Activated naive CD4-positive, alpha-beta T cell treated with anti-CD3 and anti-CD28 coated beads, Interleukin-2, amount 50 U/mL, for 16 hours (primary cell): ENCODE data around the gene RUFY1.

Experiments used
- DNase-seq: peaks from one replicate; pipeline ENCODE4 v3.0.0-alpha.2; 2020

Gene RUFY1

DNA sequence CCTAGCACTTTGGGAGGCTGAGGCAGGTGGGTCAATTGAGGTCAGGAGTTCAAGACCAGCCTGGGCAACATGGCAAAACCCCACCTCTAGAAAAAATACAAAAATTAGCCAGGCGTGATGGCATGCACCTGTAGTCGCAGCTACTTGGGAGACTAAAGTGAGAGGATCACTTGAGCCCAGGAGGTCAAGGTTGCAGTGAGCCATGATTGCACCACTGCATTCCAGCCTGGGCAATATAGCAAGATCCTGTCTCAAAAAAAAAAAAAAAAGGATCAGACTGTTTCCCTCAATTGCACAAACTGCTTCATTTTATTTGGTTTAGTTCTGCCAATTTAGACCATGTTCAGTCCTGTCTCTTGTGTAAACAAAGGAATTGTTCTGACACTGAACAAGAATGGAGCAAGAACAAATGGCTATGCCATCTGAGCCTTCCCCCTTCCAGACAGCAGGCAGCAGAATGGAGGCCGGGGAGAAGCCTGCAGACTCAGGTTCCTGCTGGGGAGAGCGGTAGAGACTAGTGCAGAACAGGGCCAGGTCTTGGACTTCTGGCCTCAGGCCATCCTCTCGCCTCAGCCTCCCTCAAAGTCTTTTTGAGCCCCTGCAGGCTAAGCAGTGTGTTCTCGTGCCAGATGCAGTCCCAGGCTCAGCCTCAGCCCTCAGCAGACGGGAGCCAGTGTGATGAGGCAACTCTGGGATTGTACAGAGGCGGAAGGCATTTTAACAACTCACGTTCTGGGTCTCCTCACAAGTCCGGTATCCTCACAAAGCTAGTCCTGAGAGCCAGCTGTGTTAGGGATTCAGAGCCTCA, 54.9 kb downstream of the RUFY1 start:
- no peak for DNase-seq

DNA sequence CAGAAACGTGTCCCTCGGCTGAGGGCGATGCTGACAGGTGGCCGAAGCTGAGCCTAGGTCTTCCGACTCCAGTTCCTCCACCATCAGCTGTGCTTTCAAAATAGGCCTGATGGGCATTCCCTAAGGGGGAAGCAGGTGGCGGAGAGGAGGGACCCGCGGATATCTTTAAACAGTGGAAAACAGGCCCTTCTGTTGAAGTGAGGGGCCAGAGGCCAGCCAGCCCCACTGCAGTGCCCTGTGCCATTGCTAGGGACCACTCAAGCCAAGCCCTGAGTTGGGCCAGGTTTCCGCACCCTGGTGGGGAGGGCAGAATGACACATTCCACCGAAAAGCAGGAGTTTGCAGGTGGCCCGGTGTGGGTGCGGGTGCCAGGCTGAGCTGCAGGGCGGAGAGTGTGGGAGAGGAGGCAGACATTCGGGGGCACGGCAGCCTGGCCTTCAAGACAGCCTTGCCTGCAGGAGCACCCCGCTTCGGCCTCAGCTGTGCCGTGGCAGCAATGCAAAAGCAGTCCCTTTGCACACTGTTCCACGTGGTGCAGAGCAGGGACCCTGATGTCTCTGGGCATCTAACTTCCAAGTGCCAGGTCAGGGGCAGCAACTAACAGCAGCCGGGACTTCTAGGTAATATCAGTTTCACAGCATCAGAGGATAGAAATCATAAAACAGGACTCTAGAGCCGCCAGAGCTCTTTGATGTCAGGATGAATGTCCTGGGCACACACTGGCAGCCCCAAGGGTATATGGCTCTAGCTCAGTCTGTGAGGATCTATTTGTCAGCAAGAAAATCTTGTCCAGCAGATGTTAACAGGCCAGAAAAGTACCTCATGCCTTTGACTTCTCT, 55.9 kb downstream of the RUFY1 start:
- DNase-seq: no peak

DNA sequence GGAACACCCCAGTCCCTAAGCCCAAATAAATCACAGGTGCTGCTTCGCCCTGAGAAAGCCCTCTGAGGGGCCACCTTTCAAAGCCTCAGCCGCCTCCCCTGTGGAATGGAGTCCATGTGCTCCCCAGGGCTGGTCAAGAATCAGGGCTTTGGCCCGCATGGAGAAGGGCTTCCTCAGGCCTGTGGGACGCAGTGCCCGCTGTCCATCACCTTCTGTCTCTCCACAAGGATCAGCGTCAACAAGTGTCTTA, 56.5 kb downstream of the RUFY1 start:
- DNase-seq: no peak

DNA sequence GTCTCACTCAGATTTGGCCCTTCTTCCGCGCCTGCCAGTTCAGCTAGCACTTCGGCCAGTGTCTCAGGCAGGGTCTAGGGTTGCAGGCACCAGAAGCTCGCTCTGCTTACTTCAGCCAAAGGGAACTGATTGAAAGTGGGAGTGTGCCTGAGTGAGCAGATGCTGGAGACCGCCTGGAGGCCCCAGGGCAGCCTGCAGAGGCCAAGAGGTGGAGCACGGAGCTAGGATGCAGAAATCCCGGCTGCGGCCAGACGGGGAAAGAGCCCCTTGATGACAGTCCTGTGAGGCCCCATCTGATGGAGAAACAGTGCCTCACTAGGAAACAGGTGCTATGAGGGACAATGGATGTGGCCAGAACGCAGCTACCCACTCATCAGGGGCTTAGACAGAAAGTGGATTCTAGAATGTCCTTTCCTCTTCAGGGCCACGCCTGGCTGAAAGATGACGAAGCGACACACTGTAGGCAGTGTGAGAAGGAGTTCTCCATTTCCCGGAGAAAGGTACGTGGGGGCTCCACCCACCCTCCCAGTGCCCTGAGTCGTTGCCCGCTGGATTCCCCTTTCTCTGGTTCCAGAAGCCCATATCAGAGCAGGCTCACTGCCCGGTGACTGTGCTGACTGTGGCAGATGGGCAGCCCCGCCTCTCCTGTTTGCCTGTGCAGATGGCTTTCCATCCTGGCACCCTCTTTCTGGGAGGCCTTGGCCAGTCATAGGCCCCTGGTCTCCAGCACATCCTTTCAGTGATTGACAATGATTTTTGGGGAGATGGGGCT, 57.0 kb downstream of the RUFY1 start:
- DNase-seq: no peak

DNA sequence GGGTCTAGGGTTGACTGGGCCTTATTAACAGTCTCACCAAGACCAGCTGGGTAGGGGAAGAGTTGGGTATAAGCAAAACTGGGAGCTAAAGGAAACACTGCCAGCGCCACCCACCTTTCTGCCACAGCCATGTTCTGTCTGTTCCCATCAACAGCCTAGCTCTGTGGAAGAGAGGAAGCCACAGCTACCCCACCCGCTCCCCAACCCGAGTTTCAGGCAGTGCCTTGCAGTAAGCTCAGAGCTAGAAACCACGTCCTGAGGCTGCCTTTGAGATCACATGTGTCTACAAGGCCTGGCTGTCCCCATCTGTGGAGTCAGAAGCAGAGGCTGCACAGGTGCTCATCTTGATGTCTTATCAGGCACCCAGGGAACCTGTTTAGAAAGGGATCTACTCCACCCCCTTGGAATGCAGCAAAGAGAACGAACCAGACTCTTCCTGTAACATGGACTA, 57.8 kb downstream of the RUFY1 start:
- DNase-seq: no peak

DNA sequence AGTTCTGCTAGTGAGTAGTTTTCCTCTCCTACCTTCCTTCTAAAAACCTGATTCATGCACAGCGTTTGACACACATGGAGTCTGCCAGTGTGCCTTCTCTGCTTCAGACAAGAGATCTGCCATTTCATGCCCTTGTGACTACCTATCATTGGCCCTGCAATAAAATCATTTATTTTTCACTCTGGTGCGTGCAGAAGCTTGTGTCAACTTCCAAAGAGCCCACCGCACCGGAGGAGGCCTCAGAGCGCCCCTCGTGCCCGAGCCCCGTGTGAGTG, 59.4 kb downstream of the RUFY1 start:
- DNase-seq: no peak

DNA sequence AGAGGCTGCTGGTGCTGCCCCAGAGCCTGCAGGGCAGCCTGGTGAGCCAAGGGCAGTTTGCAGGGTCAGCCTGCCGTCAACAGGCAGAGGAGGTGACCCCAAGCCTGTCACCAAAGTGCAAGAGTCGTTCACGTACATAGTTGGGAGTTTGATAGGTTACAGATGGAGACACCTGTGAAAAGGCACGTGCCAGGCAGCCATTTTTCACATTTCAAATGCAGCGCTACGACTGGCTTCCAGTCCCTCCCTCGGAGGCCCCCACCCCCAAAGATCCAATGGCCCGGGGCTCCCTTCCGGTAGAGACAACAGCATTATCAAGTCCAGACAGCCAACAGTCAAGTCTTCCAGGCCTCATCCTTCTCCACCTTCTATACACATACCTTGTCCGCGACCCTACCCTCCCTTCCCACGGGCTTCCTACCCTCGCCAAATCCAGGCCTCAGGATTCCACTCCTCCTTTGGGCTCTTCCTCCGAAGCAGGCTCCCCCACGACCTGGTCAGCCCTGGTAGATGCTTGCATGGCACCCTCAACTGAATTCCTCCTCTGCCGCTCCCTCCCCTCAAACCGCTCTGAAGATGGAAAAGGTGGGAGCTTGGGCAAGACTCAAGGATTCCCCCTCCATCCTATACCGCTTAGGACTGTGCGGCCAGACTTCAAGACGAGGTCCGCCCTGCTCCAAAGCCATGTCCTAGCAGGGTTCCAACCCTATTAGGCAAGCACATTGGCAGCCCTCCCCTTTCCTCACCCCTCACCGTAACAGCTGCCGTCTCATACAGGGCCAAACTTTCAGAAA, 60.0 kb downstream of the RUFY1 start:
- DNase-seq: no peak

DNA sequence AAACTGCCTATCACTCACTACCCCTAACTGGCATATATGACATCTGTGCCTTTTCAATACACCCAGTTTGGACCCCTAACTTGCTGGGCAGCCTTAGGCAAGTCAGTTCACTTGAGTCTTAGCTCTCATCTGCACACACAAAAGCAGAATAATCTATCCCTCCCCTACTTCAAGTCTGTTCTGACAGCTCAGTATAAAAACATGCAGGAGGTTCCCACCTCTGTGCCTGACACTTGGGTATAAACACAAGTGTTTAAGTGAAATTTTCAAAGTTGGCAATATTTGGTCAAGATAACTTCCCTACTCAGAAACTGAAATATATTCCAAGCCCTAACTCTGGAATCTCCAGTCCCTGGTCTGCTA, 60.5 kb downstream of the RUFY1 start:
- no peak for DNase-seq

DNA sequence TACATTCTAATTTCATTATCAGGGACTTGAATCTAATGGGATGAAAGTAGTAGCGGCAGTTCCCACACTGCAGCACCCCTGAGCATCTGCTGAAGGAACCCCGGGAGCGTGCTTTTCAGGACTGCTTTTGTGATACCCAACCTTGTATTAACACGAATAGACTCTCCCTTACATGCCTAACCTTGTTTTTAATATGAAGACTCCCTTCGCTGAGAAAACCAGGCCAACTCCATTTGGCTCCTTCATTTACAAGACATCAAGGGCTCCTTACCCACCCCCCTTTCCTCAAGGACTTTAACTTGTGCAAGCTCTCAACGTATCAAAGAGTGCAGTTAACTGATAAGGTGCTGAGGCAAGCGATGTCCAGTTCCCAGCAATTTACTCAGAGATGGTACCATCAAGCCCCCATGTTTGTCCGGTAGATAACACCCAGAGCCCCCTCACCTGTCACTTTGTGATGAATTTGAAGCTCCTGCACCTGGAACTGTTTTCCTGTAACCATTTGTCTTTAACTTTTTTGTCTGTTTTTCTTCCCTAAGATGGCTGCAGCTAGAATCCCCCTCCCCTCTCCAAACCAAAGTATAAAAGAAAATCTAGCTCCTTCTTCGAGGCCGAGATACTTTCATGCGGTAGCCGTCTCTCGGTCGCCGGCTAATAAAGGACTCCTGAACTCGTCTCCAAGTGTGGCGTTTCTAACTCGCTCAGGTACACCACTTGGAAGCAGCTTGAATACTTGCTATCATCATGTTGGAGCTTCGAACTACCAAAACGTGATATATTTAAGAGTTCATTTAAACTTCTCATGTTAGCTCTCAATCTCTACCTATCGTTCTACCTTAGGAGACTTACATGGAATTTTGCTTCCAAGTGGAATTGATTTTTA, 62.5 kb downstream of the RUFY1 start:
- no peak for DNase-seq

DNA sequence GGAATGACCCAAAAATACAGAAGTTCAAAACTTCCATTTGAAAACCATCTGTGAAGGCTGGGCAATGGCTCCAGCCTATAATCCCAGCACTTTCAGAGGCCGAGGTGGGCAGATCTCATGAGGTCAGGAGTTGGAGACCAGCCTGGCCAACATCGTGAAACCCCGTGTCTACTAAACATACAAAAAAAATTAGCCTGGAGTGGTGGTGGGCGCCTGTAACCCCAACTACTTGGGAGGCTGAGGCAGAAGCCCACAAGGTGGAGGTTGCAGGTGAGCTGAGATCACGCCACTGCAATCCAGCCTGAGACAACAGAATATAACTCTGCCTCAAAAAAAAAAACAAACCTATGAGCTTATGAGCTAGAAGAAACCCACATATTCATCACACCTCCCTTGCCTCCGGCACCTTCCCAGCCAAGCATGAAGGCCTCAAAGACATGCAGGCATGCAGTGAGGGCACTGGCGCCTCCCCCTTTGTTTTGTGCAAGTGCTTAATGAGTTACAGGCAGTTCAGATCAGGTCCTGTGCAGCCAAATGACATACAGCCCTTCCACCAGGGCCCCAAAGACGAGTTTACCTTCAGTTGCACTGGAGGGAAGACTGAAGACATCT, 63.2 kb downstream of the RUFY1 start:
- DNase-seq: no peak

DNA sequence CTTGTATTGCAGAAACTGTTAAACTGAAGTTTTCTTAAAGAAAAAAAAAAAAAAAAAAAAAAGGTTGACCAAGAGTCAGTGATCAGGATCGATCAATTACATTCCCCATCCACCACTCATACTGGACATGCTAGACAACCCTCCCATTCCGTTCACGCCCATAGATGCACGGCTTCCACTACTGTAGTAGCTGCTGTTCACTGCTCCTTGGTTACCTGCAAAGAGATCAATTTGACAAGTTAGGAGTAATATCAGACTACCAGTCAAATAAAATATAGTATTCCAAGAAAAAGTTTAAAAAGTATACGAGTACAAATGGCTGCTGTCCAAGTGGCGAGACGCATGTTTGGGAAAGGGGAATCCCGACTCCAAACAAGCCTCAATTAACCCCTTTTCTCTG, 64.4 kb downstream of the RUFY1 start:
- no peak for DNase-seq

DNA sequence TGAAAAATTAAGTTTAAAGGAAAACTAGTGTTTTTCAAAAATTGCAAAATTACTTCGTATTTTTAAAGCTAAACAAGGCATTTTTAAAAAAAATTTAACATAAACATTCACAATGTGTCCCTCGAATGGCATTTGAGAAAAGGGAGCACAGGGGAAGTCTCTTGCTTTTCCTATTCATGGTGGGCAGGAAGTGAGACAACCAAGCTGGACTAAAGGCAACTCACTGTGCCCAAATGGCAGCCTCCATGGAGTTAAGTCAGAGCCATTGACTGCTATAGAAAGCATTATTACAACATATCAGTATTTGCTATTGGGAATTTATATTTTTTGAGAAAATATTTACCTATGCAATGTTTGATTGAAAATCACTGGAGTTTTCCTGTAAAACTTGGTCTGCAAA, 64.8 kb downstream of the RUFY1 start:
- no peak for DNase-seq

DNA sequence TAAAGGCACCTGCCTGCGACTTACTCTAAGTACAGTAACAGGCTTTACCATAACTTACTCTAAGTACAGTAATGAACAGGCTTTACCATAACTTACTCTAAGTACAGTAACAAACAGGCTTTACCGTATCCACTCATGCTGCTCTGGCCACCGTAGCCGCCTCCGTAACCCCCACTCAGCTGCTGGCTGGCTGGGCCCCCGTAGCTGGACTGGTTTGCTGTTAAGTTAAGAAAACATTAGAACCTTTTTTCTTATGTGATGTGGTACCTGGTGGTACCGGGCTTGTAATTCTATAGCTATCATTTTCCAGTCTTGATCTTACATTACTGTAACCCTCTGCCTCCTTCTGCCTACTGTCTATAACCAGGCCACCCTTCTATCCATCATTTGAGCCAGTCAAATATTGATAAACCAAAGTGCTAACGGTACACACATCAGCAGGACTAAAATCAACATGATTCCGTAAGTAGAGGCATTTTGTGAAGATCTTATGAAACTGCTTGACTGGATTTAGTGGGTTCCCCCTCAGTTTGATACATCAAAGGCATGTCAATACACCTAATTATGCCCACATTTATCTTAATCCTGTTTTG, 65.7 kb downstream of the RUFY1 start:
- no peak for DNase-seq

DNA sequence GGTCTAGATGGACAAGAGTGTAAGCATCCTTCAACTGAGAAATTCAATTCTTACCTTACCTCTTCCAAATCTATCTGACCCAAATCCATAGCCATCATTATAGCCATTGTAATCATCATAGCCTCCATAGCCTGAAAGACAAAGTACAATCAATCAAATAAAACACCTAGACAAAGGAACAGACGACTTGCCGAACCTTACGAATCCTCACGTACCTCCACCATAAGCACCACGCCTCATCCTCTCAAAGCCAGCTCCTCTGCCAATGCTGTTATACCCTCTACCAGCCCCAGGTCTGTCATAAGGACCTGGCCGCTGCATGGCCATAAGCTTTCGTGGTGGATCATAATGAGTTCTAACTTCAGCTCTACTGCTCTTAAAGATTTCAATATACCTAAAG, 67.6 kb downstream of the RUFY1 start:
- no peak for DNase-seq

DNA sequence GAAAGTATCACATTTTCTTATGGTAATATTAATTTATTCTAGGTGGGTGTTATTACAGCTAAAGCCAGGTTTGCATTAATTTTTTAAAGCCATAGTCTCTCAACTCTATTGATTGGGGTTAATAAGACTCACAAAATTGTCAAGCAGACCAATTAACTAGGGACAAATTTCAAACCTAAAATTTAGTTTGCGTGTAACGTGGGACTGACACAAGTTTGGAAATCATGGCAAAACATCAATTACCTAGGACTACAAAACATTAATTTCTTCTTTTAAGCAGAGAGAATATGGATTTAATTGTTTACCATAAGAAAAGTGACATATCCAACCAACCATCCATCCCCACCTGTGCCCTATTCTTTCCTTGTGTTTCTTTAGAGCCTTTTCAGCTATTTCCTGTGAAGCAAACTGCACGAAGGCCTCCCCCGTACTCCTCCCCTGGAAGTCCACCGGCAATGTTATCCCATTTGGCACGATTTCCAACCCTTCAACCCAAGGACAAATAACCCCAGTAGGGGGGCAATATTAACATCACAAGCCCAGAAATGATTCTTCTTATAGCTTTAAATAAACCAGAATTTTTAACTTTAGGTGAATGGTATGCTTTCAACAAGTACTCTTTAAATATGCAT, 68.7 kb downstream of the RUFY1 start:
- DNase-seq: no peak

DNA sequence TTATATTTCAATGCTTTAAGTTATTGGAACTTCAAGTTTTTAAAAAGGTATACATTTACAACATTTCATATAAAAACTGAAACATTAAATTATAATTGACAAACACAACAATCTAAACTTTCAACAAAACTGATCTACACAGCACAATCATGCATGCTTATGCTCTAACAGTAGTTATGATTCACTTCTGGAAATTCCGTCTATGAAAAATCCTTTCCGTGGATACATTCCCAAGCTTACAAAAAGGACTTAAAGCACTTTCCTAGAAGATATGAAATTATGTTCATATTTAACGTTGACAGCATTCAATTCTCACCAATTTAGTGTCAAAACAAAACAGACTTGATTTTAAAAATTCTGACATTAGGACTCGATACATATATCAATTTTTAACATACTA, 69.4 kb downstream of the RUFY1 start:
- no peak for DNase-seq

DNA sequence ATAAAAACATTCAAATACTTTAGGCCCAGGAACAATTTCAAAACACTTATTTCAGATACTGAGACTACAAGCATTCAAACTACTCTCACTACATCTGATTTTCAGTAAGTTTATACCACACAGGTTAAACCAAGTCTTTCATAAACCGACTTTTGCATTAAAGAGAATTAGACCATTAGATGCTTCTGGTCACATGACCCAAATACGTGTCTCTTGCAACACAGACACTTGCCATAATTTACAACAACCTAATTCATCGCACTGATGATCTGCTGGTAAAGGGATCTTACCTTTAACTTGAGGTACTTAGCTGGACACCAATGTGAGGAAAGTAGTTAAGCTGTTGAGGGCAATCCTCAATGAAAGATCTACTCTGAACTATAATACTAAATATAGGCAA, 69.9 kb downstream of the RUFY1 start:
- DNase-seq: no peak

DNA sequence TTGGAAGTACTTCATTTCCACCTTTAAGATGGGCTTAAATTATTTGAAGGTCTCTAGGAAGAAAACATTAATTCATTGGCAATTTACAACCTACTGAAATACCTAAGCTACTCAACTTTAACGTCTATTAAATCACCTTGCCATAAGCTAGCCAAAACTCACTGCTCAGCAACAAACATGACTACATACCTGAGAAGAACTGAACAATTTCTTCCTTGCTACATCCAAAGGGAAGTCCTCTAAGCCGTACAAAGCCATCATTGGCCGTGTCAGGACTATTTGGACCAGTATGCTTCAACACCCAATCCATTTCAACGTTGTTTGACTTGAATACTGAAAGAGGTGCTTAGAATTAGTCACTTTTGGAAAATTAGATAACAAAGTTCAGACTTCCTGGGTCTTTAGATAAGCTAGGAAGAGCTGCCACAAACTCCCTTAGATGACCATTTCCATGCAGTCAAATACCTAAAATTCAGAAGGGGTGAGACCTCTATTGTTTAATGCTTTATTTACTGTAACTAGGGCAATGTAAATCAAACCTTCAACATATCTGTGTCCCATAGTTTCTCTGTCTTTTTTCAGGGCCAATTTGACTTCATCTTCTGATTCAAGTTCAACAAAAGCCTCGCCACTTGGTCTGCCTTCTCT, 70.5 kb downstream of the RUFY1 start:
- DNase-seq: no peak

DNA sequence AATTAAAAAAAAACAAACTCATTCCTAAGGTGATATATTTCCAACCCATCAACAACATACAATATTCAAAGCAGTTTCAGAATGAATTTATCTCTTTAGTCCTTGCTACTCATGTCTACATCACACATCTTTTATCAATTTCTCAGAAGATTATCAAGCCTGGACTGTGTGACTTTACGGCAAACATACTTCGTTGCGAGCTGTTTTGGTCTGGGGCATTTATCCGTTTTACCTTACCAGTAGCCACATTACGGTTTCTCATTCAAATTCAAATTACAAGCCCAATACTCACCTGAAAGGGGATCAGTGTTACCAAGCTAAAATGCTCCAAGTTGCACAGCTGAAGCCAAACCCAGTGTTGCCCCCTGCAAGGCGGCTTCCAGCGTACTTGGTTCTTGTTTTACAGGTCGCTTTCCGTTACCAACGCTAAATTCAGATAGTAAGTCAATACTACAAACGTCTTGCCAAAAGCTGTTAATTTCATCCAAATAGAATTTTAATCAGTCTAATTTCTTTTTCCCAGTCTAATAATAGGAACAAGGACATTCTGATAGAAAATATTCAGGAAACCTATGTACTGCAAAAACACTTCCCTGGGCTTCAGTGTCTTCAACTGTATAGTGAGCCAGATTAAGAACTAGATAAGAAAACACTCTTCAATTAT, 71.3 kb downstream of the RUFY1 start:
- no peak for DNase-seq
